Fibroblast of lung (primary cell): ENCODE results near the gene EIF2S3B. TPM values are rescaled to one million over a fixed set of nuclear protein-coding genes. Genes with fewer than 3 reads are reported as not detected.

Experiments
- DNase-seq, 2 donors: peaks; one replicate each; pipeline versions ENCODE4 v3.0.0 to v3.0.0-alpha.2; 2010; ENCODE audit warnings: low read depth in 2 of 2
- H2AFZ ChIP-seq: 2 replicates; pipeline ENCODE4 v1.5.1; 2012; ENCODE audit warnings: low read length, control low read depth, inconsistent platforms
- H3K27ac ChIP-seq: 2 replicates; pipeline ENCODE4 v1.5.1; 2011; ENCODE audit warnings: low read length, control low read depth; ENCODE audit not compliant: insufficient read depth
- H3K27me3 ChIP-seq: 2 replicates; pipeline ENCODE4 v1.5.1; 2011; ENCODE audit warnings: mild to moderate bottlenecking, low read length; ENCODE audit not compliant: control insufficient read depth, insufficient read depth
- H3K36me3 ChIP-seq: 2 replicates; pipeline ENCODE4 v1.5.1; 2011; ENCODE audit warnings: low read length; ENCODE audit not compliant: control insufficient read depth, insufficient read depth
- H3K4me1 ChIP-seq: 2 replicates; pipeline ENCODE4 v1.5.1; 2011; ENCODE audit warnings: low read length; ENCODE audit not compliant: control insufficient read depth, insufficient read depth; ENCODE audit errors: extremely low read depth
- H3K4me2 ChIP-seq: 2 replicates; pipeline ENCODE4 v1.5.1; 2011; ENCODE audit warnings: low read length, control low read depth; ENCODE audit not compliant: insufficient read depth; ENCODE audit errors: extremely low read depth
- H3K4me3 ChIP-seq, 4 experiments: fragments of 200-600 bp in 1 of 4; sonication (generic) in 1 of 4; replicated peaks in 1 of 4; 2 replicates each; pipeline ENCODE4 v1.5.1; 2011 to 2016; ENCODE audit warnings: low read length in 4 of 4, low read depth in 3 of 4, mild to moderate bottlenecking in 3 of 4, control low read depth in 2 of 4, inconsistent platforms in 1 of 4, mixed read lengths in 1 of 4; ENCODE audit not compliant: insufficient read depth in 1 of 4; ENCODE audit errors: control extremely low read depth in 1 of 4
- H3K79me2 ChIP-seq: 2 replicates; pipeline ENCODE4 v1.5.1; 2012; ENCODE audit warnings: mild to moderate bottlenecking, low read length, inconsistent platforms; ENCODE audit not compliant: control insufficient read depth, insufficient read depth
- H3K9ac ChIP-seq: 2 replicates; pipeline ENCODE4 v1.5.1; 2011; ENCODE audit warnings: mild to moderate bottlenecking, low read length, control low read depth; ENCODE audit not compliant: insufficient read depth
- H3K9me3 ChIP-seq: 2 replicates; pipeline ENCODE4 v1.5.1; 2012; ENCODE audit warnings: low read depth, low read length; ENCODE audit not compliant: control insufficient read depth, insufficient read depth
- H4K20me1 ChIP-seq: 2 replicates; pipeline ENCODE4 v1.5.1; 2011; ENCODE audit warnings: low read length; ENCODE audit not compliant: control insufficient read depth, insufficient read depth; ENCODE audit errors: extremely low read depth
- EZH2 ChIP-seq: IDR thresholded peaks from 2 replicates; pipeline ENCODE4 v1.5.1; 2012; ENCODE audit warnings: low read length, control low read depth, mild to moderate bottlenecking; ENCODE audit errors: missing control alignments
- polyA plus RNA-seq, 2 donors: library from polyadenylated mRNA; depleted of rRNA in 1 of 2; stranded (reverse) in 1 of 2; unstranded in 1 of 2; fragments of >200 nt; gene quantifications; 2 replicates each; pipeline ENCODE4 v1.2.1, GENCODE V29; 2011 to 2012; ENCODE audit warnings: missing spikeins in 1 of 2
- total RNA-seq: library from RNA; depleted of rRNA; stranded (reverse); fragments of >200 nt; gene quantifications from 2 replicates; pipeline ENCODE4 v1.2.1, GENCODE V29; 2014
- TF ChIP-seq, protein P1 (sequence below), 2 donors: IDR thresholded peaks in 1 of 2; conservative IDR thresholded peaks in 1 of 2; 1 replicate in 1 of 2; 2 replicates in 1 of 2; pipeline ENCODE4 v1.5.1; 2011 to 2012; ENCODE audit warnings: low read length in 2 of 2, control low read depth in 1 of 2, inconsistent platforms in 1 of 2, low read depth in 1 of 2, mild to moderate bottlenecking in 1 of 2

EIF2S3B gene
- total and polyA plus RNA-seq, 2 donors (not counting 1 experiment from before 2014, with no cell fraction given), result 0.66 to 1.7 TPM

DNA sequence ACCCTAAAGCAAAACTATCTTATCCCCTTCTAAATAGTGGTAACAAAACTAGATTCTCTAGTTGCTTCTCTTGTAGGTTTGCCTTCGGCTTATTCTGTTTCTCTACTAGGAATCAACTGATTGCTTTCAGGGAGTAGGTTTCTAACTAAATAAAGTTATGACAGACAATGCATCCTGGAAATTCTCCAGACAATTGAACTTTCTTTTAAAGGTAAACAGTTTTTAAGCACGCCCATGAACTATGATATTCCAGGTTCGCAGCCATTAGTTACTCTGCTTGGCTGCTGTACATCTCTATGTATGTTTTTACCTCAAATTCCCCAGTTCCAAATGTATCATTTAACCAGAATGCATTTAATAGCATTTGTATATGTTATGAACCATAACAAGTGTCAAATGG lies 23.9 kb downstream of the EIF2S3B start:
- Histone ChIP-seq H3K9me3 (no peaks in the 10 kb centered on the region), H3K79me2 (no peaks in the 10 kb centered on the region), H3K4me1 (no peaks in the 10 kb centered on the region), H3K4me2 (no peak overlapping the region), H2AFZ (no peak overlapping the region), H3K4me3 (no peak overlapping the region), H3K9ac (no peak overlapping the region), H3K27ac (no peak overlapping the region), H3K27me3 (no peaks in the 10 kb centered on the region), H4K20me1 (no peaks in the 10 kb centered on the region), H3K36me3 (no peaks in the 10 kb centered on the region)
- TF ChIP-seq, protein P1, sequence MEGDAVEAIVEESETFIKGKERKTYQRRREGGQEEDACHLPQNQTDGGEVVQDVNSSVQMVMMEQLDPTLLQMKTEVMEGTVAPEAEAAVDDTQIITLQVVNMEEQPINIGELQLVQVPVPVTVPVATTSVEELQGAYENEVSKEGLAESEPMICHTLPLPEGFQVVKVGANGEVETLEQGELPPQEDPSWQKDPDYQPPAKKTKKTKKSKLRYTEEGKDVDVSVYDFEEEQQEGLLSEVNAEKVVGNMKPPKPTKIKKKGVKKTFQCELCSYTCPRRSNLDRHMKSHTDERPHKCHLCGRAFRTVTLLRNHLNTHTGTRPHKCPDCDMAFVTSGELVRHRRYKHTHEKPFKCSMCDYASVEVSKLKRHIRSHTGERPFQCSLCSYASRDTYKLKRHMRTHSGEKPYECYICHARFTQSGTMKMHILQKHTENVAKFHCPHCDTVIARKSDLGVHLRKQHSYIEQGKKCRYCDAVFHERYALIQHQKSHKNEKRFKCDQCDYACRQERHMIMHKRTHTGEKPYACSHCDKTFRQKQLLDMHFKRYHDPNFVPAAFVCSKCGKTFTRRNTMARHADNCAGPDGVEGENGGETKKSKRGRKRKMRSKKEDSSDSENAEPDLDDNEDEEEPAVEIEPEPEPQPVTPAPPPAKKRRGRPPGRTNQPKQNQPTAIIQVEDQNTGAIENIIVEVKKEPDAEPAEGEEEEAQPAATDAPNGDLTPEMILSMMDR (conservative IDR thresholded peaks at IDR 0.05 in 1 of 2, IDR thresholded peaks at IDR 0.05 in 1 of 2; ENCODE audit: low read depth in 1 of 2, low read length in 2 of 2), result no peak
- TF ChIP-seq EZH2, result no peak
- no peak for DNase-seq

DNA sequence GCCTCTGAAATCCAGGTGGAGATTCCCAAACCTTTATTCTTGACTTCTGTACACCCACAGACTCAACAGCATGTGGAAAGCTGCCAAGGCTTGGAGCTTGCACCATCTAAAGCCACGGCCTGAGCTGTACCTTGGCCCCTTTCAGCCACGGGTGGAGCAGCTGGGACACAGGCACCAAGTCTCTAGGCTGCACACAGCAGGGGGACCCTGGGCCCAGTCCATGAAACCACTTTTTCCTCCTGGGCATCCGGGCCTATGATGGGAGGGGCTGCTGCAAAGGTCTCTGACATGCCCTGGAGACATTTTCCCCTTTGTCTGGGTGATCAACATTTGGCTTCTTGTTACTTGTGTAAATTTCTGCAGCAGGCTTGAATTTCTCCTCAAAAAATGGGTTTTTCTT lies 32.0 kb downstream of the EIF2S3B start:
- Histone ChIP-seq H3K4me2 (no peak overlapping the region), H3K36me3 (no peaks in the 10 kb centered on the region), H3K4me3 (no peak overlapping the region), H3K4me1 (no peaks in the 10 kb centered on the region), H3K9ac (no peak overlapping the region), H2AFZ (no peak overlapping the region), H3K27ac (no peak overlapping the region), H3K9me3 (no peaks in the 10 kb centered on the region), H4K20me1 (no peaks in the 10 kb centered on the region), H3K79me2 (no peaks in the 10 kb centered on the region), H3K27me3 (no peaks in the 10 kb centered on the region)
- no peak for DNase-seq
- no peak for TF ChIP-seq EZH2
- TF ChIP-seq, protein P1 (conservative IDR thresholded peaks at IDR 0.05 in 1 of 2, IDR thresholded peaks at IDR 0.05 in 1 of 2; ENCODE audit: low read depth in 1 of 2, low read length in 2 of 2), result no peak

DNA sequence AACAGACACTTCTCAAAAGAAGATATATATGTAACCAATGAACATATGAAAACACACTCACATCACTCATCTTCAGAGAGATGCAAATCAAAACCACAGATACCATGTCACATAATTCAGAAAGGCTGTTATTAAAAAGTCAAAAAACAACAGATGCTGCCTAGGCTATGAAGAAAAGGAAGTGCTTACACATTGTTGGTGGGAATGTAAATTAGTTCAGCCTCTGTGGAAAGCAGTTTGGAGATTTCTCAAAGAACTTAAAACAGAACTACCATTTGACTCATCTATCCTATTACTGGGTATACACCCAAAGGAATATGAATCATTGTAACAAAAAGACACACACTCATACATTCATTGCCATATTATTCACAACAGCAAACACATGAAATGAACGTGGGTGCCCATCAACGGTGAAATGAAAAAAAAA lies 35.1 kb downstream of the EIF2S3B start:
- no peaks in the 10 kb centered on the region for H3K79me2 ChIP-seq
- no peaks in the 10 kb centered on the region for H4K20me1 ChIP-seq
- no peak overlapping the region for H3K4me3 ChIP-seq
- H3K36me3 ChIP-seq, result no peaks in the 10 kb centered on the region
- TF ChIP-seq, protein P1 (conservative IDR thresholded peaks at IDR 0.05 in 1 of 2, IDR thresholded peaks at IDR 0.05 in 1 of 2; ENCODE audit: low read depth in 1 of 2, low read length in 2 of 2), result no peak
- no peak for TF ChIP-seq EZH2
- H3K27me3 ChIP-seq, result no peaks in the 10 kb centered on the region
- no peak overlapping the region for H3K4me2 ChIP-seq
- peak in 1 of 2 donors; percentile 27 for DNase-seq
- H3K9me3 ChIP-seq, result no peaks in the 10 kb centered on the region
- no peak overlapping the region for H3K9ac ChIP-seq
- H3K4me1 ChIP-seq, result no peaks in the 10 kb centered on the region
- no peak overlapping the region for H3K27ac ChIP-seq
- no peak overlapping the region for H2AFZ ChIP-seq
